Epithelial cell of proximal tubule (primary cell): ENCODE results near the gene ANXA3. TPM values are rescaled to one million over a fixed set of nuclear protein-coding genes. Genes with fewer than 3 reads are reported as not detected.

Source experiments
- DNase-seq: peaks from one replicate; pipeline ENCODE4 v3.0.0-alpha.2; 2011; ENCODE audit warnings: low read depth
- H3K4me3 ChIP-seq: 2 replicates; pipeline ENCODE4 v1.5.1; 2011; ENCODE audit warnings: low read depth, mild to moderate bottlenecking, low read length
- total RNA-seq: library from RNA; depleted of rRNA; stranded (reverse); fragments of >200 nt; gene quantifications from 2 replicates; pipeline ENCODE4 v1.2.3, GENCODE V29; 2015
- TF ChIP-seq, protein P1 (sequence below): conservative IDR thresholded peaks from 2 replicates; pipeline ENCODE4 v1.5.1; 2012; ENCODE audit warnings: low read depth, mild to moderate bottlenecking, low read length

Gene ANXA3
- total RNA-seq, 1 donor from 2014 or later: 354 TPM

DNA sequence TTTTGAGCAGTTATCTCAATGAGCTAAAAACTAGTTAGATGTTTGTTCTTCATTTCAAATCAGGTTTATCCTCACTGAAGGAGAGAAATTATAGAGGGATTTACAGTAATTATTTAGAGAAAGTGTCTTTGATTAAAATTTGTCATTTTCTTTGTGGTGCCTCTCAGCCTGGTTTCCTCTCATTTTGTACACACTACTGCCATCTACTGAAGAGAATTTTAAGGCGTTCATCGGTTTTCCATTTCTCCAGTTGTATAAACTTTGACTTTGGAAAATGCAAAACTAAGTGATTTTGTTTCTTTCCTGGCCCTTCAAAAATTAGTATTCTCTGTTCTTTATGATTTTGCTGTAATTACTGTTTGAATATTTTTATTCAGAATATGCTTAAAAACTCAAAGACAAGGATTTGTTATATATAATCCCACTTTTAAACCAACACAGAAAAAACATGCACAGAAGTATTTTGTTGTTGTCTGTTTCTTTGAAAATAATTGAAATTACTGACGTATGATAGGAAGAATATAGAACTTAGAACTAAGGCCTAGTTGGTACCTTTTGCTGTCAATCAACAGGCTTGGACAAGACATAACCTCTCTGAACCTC lies 34.4 kb upstream of the ANXA3 start:
- no peak overlapping the region for H3K4me3 ChIP-seq
- DNase-seq: no peak
- TF ChIP-seq, protein P1, sequence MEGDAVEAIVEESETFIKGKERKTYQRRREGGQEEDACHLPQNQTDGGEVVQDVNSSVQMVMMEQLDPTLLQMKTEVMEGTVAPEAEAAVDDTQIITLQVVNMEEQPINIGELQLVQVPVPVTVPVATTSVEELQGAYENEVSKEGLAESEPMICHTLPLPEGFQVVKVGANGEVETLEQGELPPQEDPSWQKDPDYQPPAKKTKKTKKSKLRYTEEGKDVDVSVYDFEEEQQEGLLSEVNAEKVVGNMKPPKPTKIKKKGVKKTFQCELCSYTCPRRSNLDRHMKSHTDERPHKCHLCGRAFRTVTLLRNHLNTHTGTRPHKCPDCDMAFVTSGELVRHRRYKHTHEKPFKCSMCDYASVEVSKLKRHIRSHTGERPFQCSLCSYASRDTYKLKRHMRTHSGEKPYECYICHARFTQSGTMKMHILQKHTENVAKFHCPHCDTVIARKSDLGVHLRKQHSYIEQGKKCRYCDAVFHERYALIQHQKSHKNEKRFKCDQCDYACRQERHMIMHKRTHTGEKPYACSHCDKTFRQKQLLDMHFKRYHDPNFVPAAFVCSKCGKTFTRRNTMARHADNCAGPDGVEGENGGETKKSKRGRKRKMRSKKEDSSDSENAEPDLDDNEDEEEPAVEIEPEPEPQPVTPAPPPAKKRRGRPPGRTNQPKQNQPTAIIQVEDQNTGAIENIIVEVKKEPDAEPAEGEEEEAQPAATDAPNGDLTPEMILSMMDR: peak; percentile 74

DNA sequence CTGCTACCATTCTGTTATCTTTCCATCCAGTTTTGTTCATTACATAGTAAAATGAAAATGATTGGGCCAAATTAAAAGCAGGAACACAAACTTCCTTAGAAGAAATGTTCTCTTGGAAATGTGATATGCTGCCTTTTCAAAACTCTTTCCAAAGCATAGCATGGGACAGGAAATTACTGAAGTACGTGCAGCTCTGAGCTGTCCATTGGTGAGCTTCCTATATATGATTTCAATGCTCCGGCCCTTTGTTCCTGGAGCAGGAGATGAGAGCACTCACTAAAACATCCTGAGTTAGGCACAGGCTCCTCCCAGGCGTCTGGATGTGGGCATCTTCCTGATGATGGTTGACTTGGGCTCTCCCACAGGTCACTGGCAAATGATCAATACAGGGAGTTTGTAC lies 33.0 kb upstream of the ANXA3 start:
- H3K4me3 ChIP-seq: no peak overlapping the region
- TF ChIP-seq, protein P1: no peak
- no peak for DNase-seq

DNA sequence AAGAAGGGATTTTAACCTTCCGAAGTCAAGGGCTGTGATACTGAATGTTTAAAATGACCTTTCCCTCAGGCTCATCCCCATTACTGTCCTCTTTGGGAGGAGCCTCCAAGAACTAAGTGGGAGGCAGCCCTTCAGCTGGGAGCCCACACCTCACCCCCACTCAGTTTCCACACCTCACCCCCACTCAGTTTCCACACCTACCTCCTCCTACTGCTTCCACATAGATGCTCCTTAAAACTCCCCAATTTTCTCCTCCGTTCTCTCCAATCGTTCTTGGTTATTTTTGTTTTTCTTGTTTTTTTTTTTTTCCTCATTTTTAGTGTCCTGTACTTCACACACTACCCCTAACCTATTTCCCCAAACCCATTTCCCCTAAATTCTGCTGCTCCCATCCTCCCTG lies 31.6 kb upstream of the ANXA3 start:
- no peak overlapping the region for H3K4me3 ChIP-seq
- no peak for DNase-seq
- TF ChIP-seq, protein P1: no peak

DNA sequence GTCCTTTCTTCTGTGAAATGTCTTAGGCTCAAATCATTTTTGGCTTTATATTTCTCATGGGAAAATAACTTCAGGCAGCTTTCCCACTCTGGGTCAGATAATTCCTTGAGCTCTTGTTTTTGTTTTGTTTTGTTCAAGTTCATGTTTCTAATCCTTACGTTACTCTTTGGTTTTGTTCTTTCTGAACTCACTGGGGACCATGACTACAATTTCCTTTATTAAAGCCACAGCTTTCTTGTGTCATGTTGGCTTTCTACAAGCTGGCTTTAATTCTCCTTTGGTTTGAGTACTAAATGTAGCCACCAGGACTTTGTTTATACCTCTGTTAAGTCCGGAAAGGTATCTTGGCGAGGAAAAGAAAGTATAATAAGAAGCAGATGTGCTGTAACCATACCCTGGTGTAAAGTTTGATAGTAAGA lies 30.8 kb upstream of the ANXA3 start:
- no peak for DNase-seq
- TF ChIP-seq, protein P1: no peak
- H3K4me3 ChIP-seq: no peak overlapping the region

DNA sequence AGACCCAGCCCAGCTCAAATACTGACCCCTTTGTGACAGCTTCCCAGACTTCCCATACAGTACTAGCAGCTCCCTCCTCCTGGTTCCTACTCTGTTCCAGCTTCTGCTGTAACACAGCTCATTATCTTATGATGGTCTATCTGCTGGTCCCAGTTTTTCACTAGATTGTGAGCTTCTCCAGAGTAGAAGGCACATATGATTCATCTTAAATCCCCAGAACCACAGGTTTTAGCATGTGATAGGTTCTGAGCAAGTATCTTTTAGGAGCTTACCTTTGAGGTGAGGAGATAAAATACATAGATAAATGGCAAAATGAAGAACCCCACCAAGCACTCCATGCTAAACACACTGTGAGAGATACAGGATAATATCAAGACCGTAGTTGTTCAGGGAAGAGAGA lies 27.6 kb upstream of the ANXA3 start:
- no peak for DNase-seq
- TF ChIP-seq, protein P1: no peak
- no peak overlapping the region for H3K4me3 ChIP-seq

DNA sequence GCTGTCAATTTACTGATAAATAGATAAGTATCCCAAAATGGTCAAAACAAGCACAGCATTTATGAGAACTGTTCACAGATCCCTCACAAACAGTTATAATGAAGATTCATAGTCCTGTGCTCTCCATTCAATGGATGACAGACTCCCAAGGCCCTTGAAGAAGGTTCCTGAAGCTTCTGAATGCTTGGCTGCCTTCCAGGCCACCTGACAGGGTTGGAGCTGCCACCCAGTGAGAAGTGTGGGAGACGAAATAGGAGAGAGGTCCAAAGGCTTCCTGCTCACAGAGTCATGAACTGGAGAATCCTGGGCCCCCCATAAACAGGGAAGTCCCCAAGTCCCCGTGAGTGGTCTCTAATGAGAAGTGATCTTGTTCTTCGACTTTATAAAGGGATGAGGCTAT lies 26.0 kb upstream of the ANXA3 start:
- TF ChIP-seq, protein P1: no peak
- no peak overlapping the region for H3K4me3 ChIP-seq
- DNase-seq: no peak

DNA sequence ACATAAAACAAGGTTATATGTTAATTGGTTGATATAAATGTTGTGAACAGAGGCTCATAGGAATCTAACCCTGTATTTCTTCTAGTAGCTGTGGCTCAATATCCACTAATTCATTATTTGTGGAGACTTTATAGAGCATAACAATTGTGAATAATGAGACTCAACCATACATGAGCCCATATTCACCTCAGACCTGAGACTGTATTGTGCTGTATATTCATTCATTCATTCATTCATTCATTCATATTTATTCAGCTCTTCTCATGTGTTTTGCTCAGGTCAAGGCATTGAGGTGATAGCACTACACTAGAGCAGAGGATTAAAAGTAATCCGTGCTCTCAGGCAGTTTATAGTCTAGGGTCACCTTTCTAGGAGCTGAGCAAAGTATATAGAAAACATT lies 24.5 kb upstream of the ANXA3 start:
- H3K4me3 ChIP-seq: no peak overlapping the region
- DNase-seq: no peak
- TF ChIP-seq, protein P1: no peak
